Measurements from ENCODE around the gene RGSL1. TPM values are rescaled to one million over a fixed set of nuclear protein-coding genes. Genes with fewer than 3 reads are reported as not detected.

RGSL1 gene
- total RNA-seq, 1 donor from 2014 or later: not detected

DNA sequence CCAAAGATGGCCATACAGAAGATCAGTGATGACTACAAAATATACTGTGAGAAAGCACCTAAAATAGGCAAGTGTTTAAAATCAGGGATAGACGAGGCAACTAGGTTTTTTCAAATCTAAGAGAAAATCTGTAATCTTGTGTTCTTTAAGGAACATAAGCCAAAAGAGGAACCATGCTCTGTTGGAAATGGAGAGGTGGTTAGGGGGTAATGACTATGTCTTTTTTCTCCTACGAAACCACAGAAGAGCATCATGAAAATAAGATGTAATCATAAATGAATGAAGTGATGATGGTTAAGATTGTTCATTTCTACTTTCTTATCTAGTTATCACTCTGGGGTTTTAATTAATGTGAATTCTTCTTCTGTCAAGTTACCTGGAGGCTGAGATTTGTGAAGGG is 43.1 kb downstream of the RGSL1 start:
- H3K4me3 ChIP-seq: no peak overlapping the region
- no peaks in the 10 kb centered on the region for H3K4me1 ChIP-seq
- TF ChIP-seq, protein P1, sequence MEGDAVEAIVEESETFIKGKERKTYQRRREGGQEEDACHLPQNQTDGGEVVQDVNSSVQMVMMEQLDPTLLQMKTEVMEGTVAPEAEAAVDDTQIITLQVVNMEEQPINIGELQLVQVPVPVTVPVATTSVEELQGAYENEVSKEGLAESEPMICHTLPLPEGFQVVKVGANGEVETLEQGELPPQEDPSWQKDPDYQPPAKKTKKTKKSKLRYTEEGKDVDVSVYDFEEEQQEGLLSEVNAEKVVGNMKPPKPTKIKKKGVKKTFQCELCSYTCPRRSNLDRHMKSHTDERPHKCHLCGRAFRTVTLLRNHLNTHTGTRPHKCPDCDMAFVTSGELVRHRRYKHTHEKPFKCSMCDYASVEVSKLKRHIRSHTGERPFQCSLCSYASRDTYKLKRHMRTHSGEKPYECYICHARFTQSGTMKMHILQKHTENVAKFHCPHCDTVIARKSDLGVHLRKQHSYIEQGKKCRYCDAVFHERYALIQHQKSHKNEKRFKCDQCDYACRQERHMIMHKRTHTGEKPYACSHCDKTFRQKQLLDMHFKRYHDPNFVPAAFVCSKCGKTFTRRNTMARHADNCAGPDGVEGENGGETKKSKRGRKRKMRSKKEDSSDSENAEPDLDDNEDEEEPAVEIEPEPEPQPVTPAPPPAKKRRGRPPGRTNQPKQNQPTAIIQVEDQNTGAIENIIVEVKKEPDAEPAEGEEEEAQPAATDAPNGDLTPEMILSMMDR (IDR thresholded peaks at IDR 0.05): no peak
- intact Hi-C loops (cut with DNase I): no loop called here
- ATAC-seq (no peak), DNase-seq (no peak)
- no peaks in the 10 kb centered on the region for H3K9me3 ChIP-seq
- H3K27ac ChIP-seq: no peak overlapping the region
- H3K36me3 ChIP-seq: no peaks in the 10 kb centered on the region
- H3K27me3 ChIP-seq: no peaks in the 10 kb centered on the region

DNA sequence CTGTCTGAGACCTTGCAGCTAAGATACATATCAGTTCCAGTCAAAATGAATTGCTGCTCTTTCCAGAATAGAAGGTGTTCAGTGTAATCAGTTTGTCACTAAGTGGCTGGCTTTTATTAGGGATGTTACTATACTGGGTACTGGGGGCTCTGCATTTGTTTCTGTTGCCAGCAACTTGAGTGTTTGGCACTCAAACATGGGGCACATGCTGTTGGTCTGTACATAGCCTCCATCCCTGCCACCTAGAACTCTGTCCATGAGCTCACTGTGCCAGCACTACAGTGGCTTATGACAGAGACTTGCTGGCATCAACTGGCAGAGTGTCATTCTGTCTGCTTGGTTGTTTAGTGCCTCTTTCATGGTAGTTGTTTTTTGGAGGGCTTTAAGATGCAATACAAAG is 45.1 kb downstream of the RGSL1 start:
- Histone ChIP-seq H3K4me1 (no peaks in the 10 kb centered on the region), H3K4me3 (no peak overlapping the region), H3K27ac (no peak overlapping the region), H3K36me3 (no peaks in the 10 kb centered on the region), H3K27me3 (no peaks in the 10 kb centered on the region), H3K9me3 (no peaks in the 10 kb centered on the region)
- ATAC-seq (no peak), DNase-seq (no peak)
- TF ChIP-seq, protein P1 (IDR thresholded peaks at IDR 0.05): no peak
- intact Hi-C loops (cut with DNase I): no loop called here

DNA sequence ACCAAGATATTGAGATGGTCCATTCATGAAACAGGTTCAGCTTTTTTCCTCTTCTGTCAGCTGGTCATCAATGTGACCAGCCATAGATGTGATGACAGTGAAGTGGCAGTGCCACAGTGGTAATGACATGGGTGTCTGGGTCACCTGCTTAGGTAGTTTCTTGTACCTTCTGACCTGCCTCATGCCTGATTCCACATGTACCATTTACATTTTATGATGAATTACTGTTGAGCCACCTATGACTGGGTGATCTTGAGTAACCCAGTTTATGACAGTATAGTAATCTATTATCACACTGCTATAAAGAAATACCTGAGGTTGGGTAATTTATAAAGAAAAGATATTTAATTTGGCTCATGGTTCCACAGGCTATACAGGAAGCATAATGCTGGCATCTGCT is 45.7 kb downstream of the RGSL1 start:
- TF ChIP-seq, protein P1 (IDR thresholded peaks at IDR 0.05): no peak
- Histone ChIP-seq H3K27ac (no peak overlapping the region), H3K4me3 (no peak overlapping the region), H3K27me3 (no peaks in the 10 kb centered on the region), H3K36me3 (no peaks in the 10 kb centered on the region), H3K9me3 (no peaks in the 10 kb centered on the region), H3K4me1 (no peaks in the 10 kb centered on the region)
- intact Hi-C loops (cut with DNase I): no loop called here
- no peak for ATAC-seq
- DNase-seq: no peak

DNA sequence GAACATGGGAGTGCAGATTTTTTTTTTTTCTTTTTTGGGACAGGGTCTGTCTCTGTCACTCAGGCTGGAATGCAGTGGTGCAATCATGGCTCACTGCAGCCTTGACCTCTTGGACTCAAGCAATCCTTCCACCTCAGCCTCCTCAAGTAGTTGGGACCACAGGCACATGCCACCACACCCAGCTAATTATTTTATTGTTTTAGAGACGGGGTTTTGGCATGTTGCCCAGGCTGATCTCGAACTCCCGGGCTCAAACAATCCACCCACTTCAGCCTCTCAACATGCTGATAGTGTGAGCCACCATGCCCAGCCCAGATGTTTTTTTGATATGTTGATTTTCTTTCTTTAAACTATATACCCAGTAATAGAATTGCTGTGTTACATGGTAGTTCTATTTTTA is 57.7 kb downstream of the RGSL1 start:
- TF ChIP-seq, protein P1 (IDR thresholded peaks at IDR 0.05): no peak
- Histone ChIP-seq H3K27me3 (no peaks in the 10 kb centered on the region), H3K36me3 (no peaks in the 10 kb centered on the region), H3K4me1 (no peaks in the 10 kb centered on the region), H3K27ac (no peak overlapping the region), H3K9me3 (no peaks in the 10 kb centered on the region), H3K4me3 (no peak overlapping the region)
- DNase-seq (no peak), ATAC-seq (peak; percentile 63)
- intact Hi-C loops (cut with DNase I): no loop called here

DNA sequence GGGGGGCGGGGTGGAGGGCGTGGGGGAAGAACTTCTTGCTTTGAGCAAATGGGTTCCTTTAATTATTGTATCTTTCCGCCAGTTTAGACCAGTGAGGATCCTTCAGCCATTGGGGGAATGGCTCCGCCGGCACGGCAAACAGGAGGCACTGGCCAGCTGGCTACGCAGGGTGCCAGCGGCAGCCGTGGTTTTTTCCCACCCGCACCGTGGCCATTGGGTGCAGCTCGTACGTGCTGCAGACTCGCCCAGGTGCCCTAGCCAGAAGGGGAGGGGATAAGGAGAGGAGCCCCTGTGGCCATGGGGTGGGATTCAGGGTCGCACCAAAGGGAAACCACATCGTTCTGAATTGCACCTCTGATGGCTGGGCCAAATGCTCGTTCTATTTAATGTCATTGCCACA is 65.6 kb downstream of the RGSL1 start:
- no peak for ATAC-seq
- no peaks in the 10 kb centered on the region for H3K9me3 ChIP-seq
- no peak for DNase-seq
- no peaks in the 10 kb centered on the region for H3K27me3 ChIP-seq
- intact Hi-C loops (cut with DNase I): no loop called here
- H3K27ac ChIP-seq: no peak overlapping the region
- TF ChIP-seq, protein P1 (IDR thresholded peaks at IDR 0.05): no peak
- no peaks in the 10 kb centered on the region for H3K4me1 ChIP-seq
- H3K36me3 ChIP-seq: no peaks in the 10 kb centered on the region
- no peak overlapping the region for H3K4me3 ChIP-seq

DNA sequence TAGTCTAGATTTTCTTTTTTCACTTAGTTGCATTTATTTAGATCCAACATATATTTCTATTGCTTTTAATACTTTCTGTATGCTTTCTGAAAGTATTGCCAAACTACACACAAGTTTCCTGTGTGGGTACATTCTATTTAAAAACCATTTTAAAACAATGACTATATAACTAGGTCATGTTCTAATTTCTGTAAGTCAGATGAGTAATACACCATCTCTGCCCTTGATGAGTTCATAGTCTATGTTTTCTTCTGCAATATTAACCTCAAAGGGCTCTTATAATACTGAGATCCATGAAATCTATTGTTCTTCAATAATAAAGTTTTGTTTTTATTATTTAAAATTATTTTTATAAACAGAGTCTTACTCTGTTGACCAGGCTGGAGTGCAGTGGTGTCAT is 70.8 kb downstream of the RGSL1 start:
- TF ChIP-seq, protein P1 (IDR thresholded peaks at IDR 0.05): no peak
- intact Hi-C loops (cut with DNase I): no loop called here
- no peaks in the 10 kb centered on the region for H3K27me3 ChIP-seq
- no peaks in the 10 kb centered on the region for H3K36me3 ChIP-seq
- DNase-seq: no peak
- H3K4me3 ChIP-seq: no peak overlapping the region
- no peak for ATAC-seq
- H3K9me3 ChIP-seq: peaks cover 5% of the 10 kb centered on the region
- no peaks in the 10 kb centered on the region for H3K4me1 ChIP-seq
- no peak overlapping the region for H3K27ac ChIP-seq

Data from upper lobe of right lung (tissue), 1 donor.